ENCODE results near the gene KIRREL1.

DNA sequence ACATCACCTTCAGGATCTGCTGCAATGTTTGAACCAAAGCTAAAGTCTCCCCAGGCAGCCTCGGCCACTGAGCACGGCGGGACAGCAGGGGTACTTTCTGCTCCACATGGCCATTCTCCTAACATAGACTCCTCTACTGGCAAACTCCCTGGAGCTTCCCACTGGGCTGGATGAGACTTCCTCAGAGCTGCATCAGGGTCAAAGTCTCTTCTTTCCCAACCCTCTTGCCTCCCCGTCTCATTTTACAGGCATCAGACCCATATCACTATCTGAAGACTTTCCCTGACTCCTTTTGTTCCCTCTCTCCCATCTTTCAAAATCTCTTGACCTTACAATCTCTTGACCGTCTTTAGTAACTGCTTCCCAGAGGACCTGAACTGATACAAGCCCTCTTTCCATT, 42.2 kb upstream of the KIRREL1 start:
- no peak for TF ChIP-seq CTCF (IDR thresholded peaks at IDR 0.05)
- TF ChIP-seq POLR2A (IDR thresholded peaks at IDR 0.05) = no peak
